ENCODE measurements around the gene COX4I2. TPM values are rescaled to one million over a fixed set of nuclear protein-coding genes. Genes with fewer than 3 reads are reported as not detected.
A peak's percentile ranks its signal among the peaks of the same experiment; 100 is the strongest.

COX4I2 gene
- total and polyA plus RNA-seq, 2 of the 8 experiments (the other 6 are each of a cell fraction or from before 2014, with no cell fraction given) = 0.26 TPM; not detected in 1

- no peak for TF ChIP-seq ZNF274 (IDR thresholded peaks at IDR 0.05; ENCODE audit: borderline replicate concordance, extremely low read depth, low read length)
- TF ChIP-seq NRF1 (IDR thresholded peaks at IDR 0.05; ENCODE audit: low read depth, low read length) = no peak
- TF ChIP-seq NANOG (IDR thresholded peaks at IDR 0.05; ENCODE audit: insufficient read depth, low read depth, low read length, poor library complexity, severe bottlenecking) = peak; percentile 48
- no peak; a peak in 1 of 4 replicates for TF ChIP-seq CTCF (IDR thresholded peaks at IDR 0.05; ENCODE audit: control extremely low read depth in 1 of 3, insufficient read depth in 1 of 3, low read depth in 1 of 3, low read length in 3 of 3)
- TF ChIP-seq EZH2 (IDR thresholded peaks at IDR 0.05; ENCODE audit: low read depth, low read length, severe bottlenecking) = no peak
- no peak for TF ChIP-seq FOSL1 (IDR thresholded peaks at IDR 0.05; ENCODE audit: insufficient read depth, low read depth, low read length)
- TF ChIP-seq MAFK (IDR thresholded peaks at IDR 0.05; ENCODE audit: low read depth, low read length) = no peak
- no peak for TF ChIP-seq CBX5 (IDR thresholded peaks at IDR 0.05; ENCODE audit: low read depth, low read length)
- no peak for TF ChIP-seq KDM4A (IDR thresholded peaks at IDR 0.05; ENCODE audit: low read depth, low read length, severe bottlenecking)
- peak in 1 of 2 experiments; percentile 53; a peak in 1 of 3 replicates for TF ChIP-seq POLR2A (IDR thresholded peaks at IDR 0.05; ENCODE audit: control extremely low read depth in 1 of 2, low read depth in 2 of 2, low read length in 2 of 2)
Observed at GRCh38 chr20:31595654-31596411, 41.9 kb upstream of the COX4I2 start (continued).

All from H1 (cell line).